Keratinocyte (primary cell): ENCODE results near the gene RETREG1. TPM values are rescaled to one million over a fixed set of nuclear protein-coding genes. Genes with fewer than 3 reads are reported as not detected.

Experiments
- DNase-seq: peaks from one replicate; pipeline ENCODE4 v3.0.0-alpha.2; 2011; ENCODE audit warnings: low read depth, missing footprints, low spot score
- FAIRE-seq: peaks from 2 replicates; lab custom pipeline; 2011; peaks lifted over from hg19 to GRCh38; lab: Jason Lieb, UNC
- H2AFZ ChIP-seq: 2 replicates; pipeline ENCODE4 v1.6.0; 2012; ENCODE audit warnings: low read length, control low read depth, inconsistent platforms; ENCODE audit not compliant: control insufficient read depth
- H3K27ac ChIP-seq: 2 replicates; pipeline ENCODE4 v1.5.1; 2011; ENCODE audit warnings: low read length; ENCODE audit not compliant: control insufficient read depth, insufficient read depth
- H3K27me3 ChIP-seq: 3 replicates; pipeline ENCODE4 v1.6.0; 2011; ENCODE audit warnings: low read length; ENCODE audit not compliant: control insufficient read depth, insufficient read depth; ENCODE audit errors: extremely low read depth
- H3K36me3 ChIP-seq, 2 experiments: 2 replicates in 1 of 2; 3 replicates in 1 of 2; pipeline ENCODE4 v1.5.1; 2011; ENCODE audit warnings: low read length in 2 of 2, mild to moderate bottlenecking in 1 of 2; ENCODE audit not compliant: control insufficient read depth in 2 of 2, insufficient read depth in 2 of 2; ENCODE audit errors: extremely low read depth in 1 of 2
- H3K4me1 ChIP-seq: 3 replicates; pipeline ENCODE4 v1.5.1; 2011; ENCODE audit warnings: low read length; ENCODE audit not compliant: control insufficient read depth, insufficient read depth; ENCODE audit errors: extremely low read depth
- H3K4me2 ChIP-seq: 3 replicates; pipeline ENCODE4 v1.6.0; 2011; ENCODE audit warnings: low read depth, low read length; ENCODE audit not compliant: control insufficient read depth, insufficient read depth; ENCODE audit errors: extremely low read depth
- H3K4me3 ChIP-seq, 3 experiments: fragments of 200-600 bp in 1 of 3; sonication (generic) in 1 of 3; 2 replicates in 2 of 3; 3 replicates in 1 of 3; pipeline ENCODE4 v1.5.1; 2011 to 2016; ENCODE audit warnings: low read length in 3 of 3, mild to moderate bottlenecking in 3 of 3, control low read depth in 2 of 3, inconsistent platforms in 1 of 3, low read depth in 1 of 3, mixed read lengths in 1 of 3, mixed run types in 1 of 3, moderate library complexity in 1 of 3; ENCODE audit not compliant: control insufficient read depth in 2 of 3, insufficient read depth in 2 of 3; ENCODE audit errors: extremely low read depth in 1 of 3
- H3K79me2 ChIP-seq: 2 replicates; pipeline ENCODE4 v1.6.0; 2012; ENCODE audit warnings: low read length; ENCODE audit not compliant: control insufficient read depth, insufficient read depth
- H3K9ac ChIP-seq: 3 replicates; pipeline ENCODE4 v1.6.0; 2011; ENCODE audit warnings: low read length; ENCODE audit not compliant: control insufficient read depth, insufficient read depth; ENCODE audit errors: extremely low read depth
- H3K9me1 ChIP-seq: 3 replicates; pipeline ENCODE4 v1.6.0; 2011; ENCODE audit warnings: low read length; ENCODE audit not compliant: control insufficient read depth, insufficient read depth; ENCODE audit errors: extremely low read depth
- H3K9me3 ChIP-seq: 2 replicates; pipeline ENCODE4 v1.5.1; 2012; ENCODE audit warnings: low read depth, low read length; ENCODE audit not compliant: control insufficient read depth
- H4K20me1 ChIP-seq: 3 replicates; pipeline ENCODE4 v1.6.0; 2011; ENCODE audit warnings: low read length; ENCODE audit not compliant: control insufficient read depth, insufficient read depth; ENCODE audit errors: extremely low read depth
- CTCF ChIP-seq, 3 experiments: IDR thresholded peaks in 1 of 3; conservative IDR thresholded peaks in 1 of 3; optimal IDR thresholded peaks in 1 of 3; 2 replicates in 2 of 3; 3 replicates in 1 of 3; pipeline versions ENCODE3 to v1.5.1; 2011; ENCODE audit warnings: low read length in 3 of 3, mild to moderate bottlenecking in 3 of 3, moderate library complexity in 2 of 3, control low read depth in 1 of 3, inconsistent platforms in 1 of 3; ENCODE audit not compliant: insufficient read depth in 2 of 3; ENCODE audit errors: extremely low read depth in 1 of 3
- EZH2 ChIP-seq: IDR thresholded peaks from one replicate; pipeline ENCODE4 v1.6.1; 2012; ENCODE audit warnings: inconsistent platforms, mild to moderate bottlenecking, low read length, moderate library complexity
- dilution Hi-C: fragments of 300-500 bp; cut with MboI; formaldehyde crosslinking; loops from one replicate; pipeline ENCODE4 v1.7.0; 2020; ENCODE audit warnings: low sequenced_read_pairs; ENCODE audit not compliant: extremely low pct_ligation_motif_present
- polyA plus RNA-seq, 5 experiments: library from polyadenylated mRNA; depleted of rRNA in 3 of 5; stranded (reverse) in 3 of 5; stranded (forward) in 1 of 5; unstranded in 1 of 5; fragments of >200 nt; gene quantifications; 1 replicate in 1 of 5; 2 replicates in 3 of 5; 3 replicates in 1 of 5; pipeline versions ENCODE4 v1.2.1 to v1.2.3, GENCODE V29; 2011 to 2012; ENCODE audit warnings: missing spikeins in 2 of 5, low read depth in 1 of 5, low replicate concordance in 1 of 5

The RETREG1 gene
- polyA plus RNA-seq, 1 donor (not counting 4 experiments of a cell fraction or from before 2014, with no cell fraction given): 7.4 TPM

GRCh38 chr5:16489322-16489791 is 127.4 kb downstream of the RETREG1 start:
- Histone ChIP-seq H4K20me1 (no peaks in the 10 kb centered on the region), H3K9me1 (no peaks in the 10 kb centered on the region), H2AFZ (no peak overlapping the region), H3K27ac (peak overlapping the region; percentile 3), H3K4me2 (no peak overlapping the region), H3K4me3 (no peak overlapping the region), H3K9me3 (no peaks in the 10 kb centered on the region), H3K36me3 (no peaks in the 10 kb centered on the region), H3K27me3 (no peaks in the 10 kb centered on the region), H3K9ac (no peak overlapping the region), H3K79me2 (no peaks in the 10 kb centered on the region), H3K4me1 (peaks cover 21% of the 10 kb centered on the region)
- TF ChIP-seq CTCF (optimal IDR thresholded peaks at IDR 0.05 in 1 of 3, IDR thresholded peaks at IDR 0.05 in 1 of 3, conservative IDR thresholded peaks at IDR 0.05 in 1 of 3; ENCODE audit: extremely low read depth in 1 of 3, insufficient read depth in 2 of 3, low read length in 3 of 3): peak in 2 of 3 experiments; percentile 48 to 69
- TF ChIP-seq EZH2: no peak
- FAIRE-seq: no peak
- DNase-seq: no peak
- dilution Hi-C loops: no loop called here

DNA sequence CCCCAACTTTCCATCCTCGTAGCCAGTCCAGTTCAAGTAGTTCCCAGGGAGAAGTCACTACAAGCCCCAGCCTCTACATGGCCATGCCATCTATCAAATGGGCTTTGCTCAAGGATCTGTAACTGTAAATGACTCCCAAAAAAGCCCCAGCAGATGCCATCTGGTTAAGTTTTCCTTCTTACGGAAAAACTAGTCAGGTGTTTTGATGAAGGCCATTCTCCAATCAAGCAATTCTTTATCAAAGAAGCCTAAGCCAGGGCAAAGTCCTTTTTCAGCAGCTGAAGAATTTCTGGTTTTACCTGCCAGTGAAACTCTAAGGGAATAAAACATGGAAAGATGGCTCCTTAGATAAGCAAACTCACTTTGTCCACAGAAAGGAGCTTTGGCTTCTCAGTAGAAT is 129.3 kb downstream of the RETREG1 start:
- Histone ChIP-seq H3K4me1 (peaks cover 19% of the 10 kb centered on the region), H3K9ac (no peak overlapping the region), H3K79me2 (no peaks in the 10 kb centered on the region), H3K4me2 (no peak overlapping the region), H3K9me3 (no peaks in the 10 kb centered on the region), H4K20me1 (no peaks in the 10 kb centered on the region), H3K27me3 (no peaks in the 10 kb centered on the region), H3K27ac (no peak overlapping the region), H3K36me3 (no peaks in the 10 kb centered on the region), H2AFZ (no peak overlapping the region), H3K9me1 (no peaks in the 10 kb centered on the region), H3K4me3 (no peak overlapping the region)
- dilution Hi-C loops: no loop called here
- no peak for TF ChIP-seq CTCF (optimal IDR thresholded peaks at IDR 0.05 in 1 of 3, IDR thresholded peaks at IDR 0.05 in 1 of 3, conservative IDR thresholded peaks at IDR 0.05 in 1 of 3; ENCODE audit: extremely low read depth in 1 of 3, insufficient read depth in 2 of 3, low read length in 3 of 3)
- FAIRE-seq (no peak), DNase-seq (no peak)
